Measurements from ENCODE around the gene ZNF608. TPM values are rescaled to one million over a fixed set of nuclear protein-coding genes. Genes with fewer than 3 reads are reported as not detected.

Gene ZNF608
- total and polyA plus RNA-seq, 2 experiments from 2014 or later, result 20.5 to 42.4 TPM

DNA sequence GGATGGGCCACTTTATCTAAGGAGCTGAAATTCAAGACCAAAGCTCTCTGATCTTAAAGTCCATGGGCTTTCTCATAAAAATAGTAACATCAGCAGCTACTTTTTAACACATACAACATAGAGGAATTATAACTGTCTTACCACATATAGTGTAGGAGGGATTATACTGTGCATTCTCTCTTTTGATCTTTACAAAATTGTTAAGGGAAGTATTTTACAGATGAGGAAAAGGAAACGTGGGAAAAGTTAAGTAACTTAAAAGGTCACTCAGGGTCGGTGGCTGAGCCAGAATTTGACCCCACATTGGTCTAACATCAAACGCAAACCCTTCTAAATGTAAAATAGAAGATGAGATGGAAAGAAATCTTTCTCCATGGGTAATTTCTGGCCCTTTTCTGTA is 38.4 kb downstream of the ZNF608 start:
- Histone ChIP-seq H3K9me2 (ENCODE audit: insufficient read depth) (peaks cover 2% of the 10 kb centered on the region; the same call in 1 of the 2 replicates), H3F3A (replicated peaks; ENCODE audit: low read depth) (no peaks in the 10 kb centered on the region), H3K27me3 (ENCODE audit: insufficient read depth) (no peaks in the 10 kb centered on the region), H2AFZ (no peak overlapping the region), H3K79me2 (replicated peaks; ENCODE audit: insufficient read depth) (peaks cover 99% of the 10 kb centered on the region), H3K4me1 (ENCODE audit: insufficient read depth) (peaks cover 59% of the 10 kb centered on the region), H3K4me3 (no peak overlapping the region), H3K4me2 (peak overlapping the region; percentile 6), H3K27ac (ENCODE audit: low read depth) (no peak overlapping the region; the same call in 1 of the 2 replicates), H4K20me1 (replicated peaks; ENCODE audit: insufficient read depth) (peaks cover 5% of the 10 kb centered on the region), H3K36me3 (ENCODE audit: insufficient read depth) (no peaks in the 10 kb centered on the region)
- H3K4me1 Mint-ChIP-seq, result peaks cover 96% of the 10 kb centered on the region
- no peak overlapping the region for H3K27ac Mint-ChIP-seq
- no peaks in the 10 kb centered on the region; the same call in 2 of the 3 replicates for H3K9me3 Mint-ChIP-seq
- H3K36me3 Mint-ChIP-seq (ENCODE audit: low read depth), result peaks cover 7% of the 10 kb centered on the region
- H3K27me3 Mint-ChIP-seq (ENCODE audit: insufficient read depth, low read depth, poor library complexity), result peaks cover 7% of the 10 kb centered on the region
- DNase-seq (ENCODE audit: low spot score), result no peak
- no peak for TF ChIP-seq JUNB (IDR thresholded peaks at IDR 0.05; ENCODE audit: unreplicated experiment)
- TF ChIP-seq STAT1 (IDR thresholded peaks at IDR 0.05; ENCODE audit: unreplicated experiment), result no peak
- TF ChIP-seq EZH2phosphoT487 (IDR thresholded peaks at IDR 0.05; ENCODE audit: unreplicated experiment), result no peak
- no peak for TF ChIP-seq POLR2AphosphoS5 (IDR thresholded peaks at IDR 0.05; ENCODE audit: low read depth)
- TF ChIP-seq, protein P1, sequence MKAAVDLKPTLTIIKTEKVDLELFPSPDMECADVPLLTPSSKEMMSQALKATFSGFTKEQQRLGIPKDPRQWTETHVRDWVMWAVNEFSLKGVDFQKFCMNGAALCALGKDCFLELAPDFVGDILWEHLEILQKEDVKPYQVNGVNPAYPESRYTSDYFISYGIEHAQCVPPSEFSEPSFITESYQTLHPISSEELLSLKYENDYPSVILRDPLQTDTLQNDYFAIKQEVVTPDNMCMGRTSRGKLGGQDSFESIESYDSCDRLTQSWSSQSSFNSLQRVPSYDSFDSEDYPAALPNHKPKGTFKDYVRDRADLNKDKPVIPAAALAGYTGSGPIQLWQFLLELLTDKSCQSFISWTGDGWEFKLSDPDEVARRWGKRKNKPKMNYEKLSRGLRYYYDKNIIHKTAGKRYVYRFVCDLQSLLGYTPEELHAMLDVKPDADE (IDR thresholded peaks at IDR 0.05), result no peak
- ATAC-seq, result no peak
- H3K4me3 Mint-ChIP-seq, result no peak overlapping the region

DNA sequence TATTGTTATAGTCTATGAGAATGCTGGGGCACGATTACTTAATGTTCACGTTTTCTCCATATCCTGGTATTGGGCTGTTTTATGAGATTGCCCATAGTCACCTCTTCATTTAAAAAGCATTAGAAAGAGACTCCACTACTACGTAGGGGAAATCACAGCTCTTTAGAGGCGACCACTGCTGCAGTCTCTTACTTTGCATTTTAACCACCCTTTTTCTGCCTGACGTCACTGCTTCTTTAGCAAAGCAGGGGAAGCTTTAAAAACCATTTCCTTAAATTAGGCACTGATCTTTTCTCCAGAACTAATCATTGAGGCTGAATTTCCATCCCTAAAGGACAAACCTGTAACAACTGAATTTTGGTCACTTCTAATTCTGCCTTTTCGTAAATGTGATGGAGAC is 38.9 kb downstream of the ZNF608 start:
- Mint-ChIP-seq H3K27me3 (ENCODE audit: insufficient read depth, low read depth, poor library complexity) (peaks cover 7% of the 10 kb centered on the region), H3K4me3 (peak overlapping the region; percentile 31; the same call in 1 of the 3 replicates), H3K4me1 (peaks cover 96% of the 10 kb centered on the region), H3K36me3 (ENCODE audit: low read depth) (peaks cover 7% of the 10 kb centered on the region), H3K9me3 (no peaks in the 10 kb centered on the region; the same call in 2 of the 3 replicates), H3K27ac (no peak overlapping the region; the same call in 1 of the 2 replicates)
- Histone ChIP-seq H3K4me3 (no peak overlapping the region; the same call in 1 of the 2 replicates), H3K4me2 (peak overlapping the region; percentile 6), H2AFZ (no peak overlapping the region), H4K20me1 (replicated peaks; ENCODE audit: insufficient read depth) (peaks cover 5% of the 10 kb centered on the region), H3K27ac (ENCODE audit: low read depth) (peak overlapping the region; percentile 58; the same call in 1 of the 2 replicates), H3F3A (replicated peaks; ENCODE audit: low read depth) (no peaks in the 10 kb centered on the region), H3K36me3 (ENCODE audit: insufficient read depth) (no peaks in the 10 kb centered on the region), H3K9me2 (ENCODE audit: insufficient read depth) (no peaks in the 10 kb centered on the region), H3K79me2 (replicated peaks; ENCODE audit: insufficient read depth) (peaks cover 99% of the 10 kb centered on the region), H3K4me1 (ENCODE audit: insufficient read depth) (peaks cover 62% of the 10 kb centered on the region), H3K27me3 (ENCODE audit: insufficient read depth) (no peaks in the 10 kb centered on the region)
- TF ChIP-seq, protein P2, sequence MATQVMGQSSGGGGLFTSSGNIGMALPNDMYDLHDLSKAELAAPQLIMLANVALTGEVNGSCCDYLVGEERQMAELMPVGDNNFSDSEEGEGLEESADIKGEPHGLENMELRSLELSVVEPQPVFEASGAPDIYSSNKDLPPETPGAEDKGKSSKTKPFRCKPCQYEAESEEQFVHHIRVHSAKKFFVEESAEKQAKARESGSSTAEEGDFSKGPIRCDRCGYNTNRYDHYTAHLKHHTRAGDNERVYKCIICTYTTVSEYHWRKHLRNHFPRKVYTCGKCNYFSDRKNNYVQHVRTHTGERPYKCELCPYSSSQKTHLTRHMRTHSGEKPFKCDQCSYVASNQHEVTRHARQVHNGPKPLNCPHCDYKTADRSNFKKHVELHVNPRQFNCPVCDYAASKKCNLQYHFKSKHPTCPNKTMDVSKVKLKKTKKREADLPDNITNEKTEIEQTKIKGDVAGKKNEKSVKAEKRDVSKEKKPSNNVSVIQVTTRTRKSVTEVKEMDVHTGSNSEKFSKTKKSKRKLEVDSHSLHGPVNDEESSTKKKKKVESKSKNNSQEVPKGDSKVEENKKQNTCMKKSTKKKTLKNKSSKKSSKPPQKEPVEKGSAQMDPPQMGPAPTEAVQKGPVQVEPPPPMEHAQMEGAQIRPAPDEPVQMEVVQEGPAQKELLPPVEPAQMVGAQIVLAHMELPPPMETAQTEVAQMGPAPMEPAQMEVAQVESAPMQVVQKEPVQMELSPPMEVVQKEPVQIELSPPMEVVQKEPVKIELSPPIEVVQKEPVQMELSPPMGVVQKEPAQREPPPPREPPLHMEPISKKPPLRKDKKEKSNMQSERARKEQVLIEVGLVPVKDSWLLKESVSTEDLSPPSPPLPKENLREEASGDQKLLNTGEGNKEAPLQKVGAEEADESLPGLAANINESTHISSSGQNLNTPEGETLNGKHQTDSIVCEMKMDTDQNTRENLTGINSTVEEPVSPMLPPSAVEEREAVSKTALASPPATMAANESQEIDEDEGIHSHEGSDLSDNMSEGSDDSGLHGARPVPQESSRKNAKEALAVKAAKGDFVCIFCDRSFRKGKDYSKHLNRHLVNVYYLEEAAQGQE (IDR thresholded peaks at IDR 0.05; ENCODE audit: unreplicated experiment), result no peak
- TF ChIP-seq ZNF331 (CRISPR knock-in tag; IDR thresholded peaks at IDR 0.05; ENCODE audit: low read depth), result no peak
- TF ChIP-seq EZH2 (IDR thresholded peaks at IDR 0.05; ENCODE audit: low read depth, unreplicated experiment), result no peak
- no peak for TF ChIP-seq JUNB (IDR thresholded peaks at IDR 0.05; ENCODE audit: unreplicated experiment)
- no peak for TF ChIP-seq NANOG (IDR thresholded peaks at IDR 0.05; ENCODE audit: borderline replicate concordance)
- peak; percentile 63 for TF ChIP-seq CREB1 (CRISPR knock-in tag; IDR thresholded peaks at IDR 0.05; ENCODE audit: low read depth)
- no peak for TF ChIP-seq POLR2AphosphoS5 (IDR thresholded peaks at IDR 0.05; ENCODE audit: low read depth)
- DNase-seq (ENCODE audit: low spot score) (no peak), ATAC-seq (peak; percentile 8; the same call in 1 of the 3 replicates)

All from GM23338 (cell line).